ENCODE measurements around the gene NTM.

NTM gene

GRCh38 chr11:131454989-131455388 is 84.6 kb downstream of the NTM start:
- no peak overlapping the region for H3K4me3 ChIP-seq (ENCODE audit: low read depth, low read length)
- H3K36me3 ChIP-seq (ENCODE audit: control insufficient read depth in 2 of 2, insufficient read depth in 1 of 2, low read length in 2 of 2): no peaks in the 10 kb centered on the region
- H3K27ac ChIP-seq (ENCODE audit: extremely low read depth, low read depth, low read length): no peak overlapping the region
- ChIA-PET CTCF (interaction anchor here (0.6 kb wide), 1 partner anchor 219 kb away, joined by 3 read pairs; no protein-coding TSS in a partner anchor), POLR2A (no interaction called here)
- no peaks in the 10 kb centered on the region for H3K9me3 ChIP-seq (ENCODE audit: control insufficient read depth, insufficient read depth, low read depth, low read length)
- H3K4me1 ChIP-seq (ENCODE audit: control insufficient read depth, insufficient read depth, low read length): no peaks in the 10 kb centered on the region
- no peak for TF ChIP-seq ZNF184 (tag by site-specific recombination; IDR thresholded peaks at IDR 0.05)
- TF ChIP-seq HOXC10 (CRISPR knock-in tag; IDR thresholded peaks at IDR 0.05): no peak
- TF ChIP-seq, protein P1, sequence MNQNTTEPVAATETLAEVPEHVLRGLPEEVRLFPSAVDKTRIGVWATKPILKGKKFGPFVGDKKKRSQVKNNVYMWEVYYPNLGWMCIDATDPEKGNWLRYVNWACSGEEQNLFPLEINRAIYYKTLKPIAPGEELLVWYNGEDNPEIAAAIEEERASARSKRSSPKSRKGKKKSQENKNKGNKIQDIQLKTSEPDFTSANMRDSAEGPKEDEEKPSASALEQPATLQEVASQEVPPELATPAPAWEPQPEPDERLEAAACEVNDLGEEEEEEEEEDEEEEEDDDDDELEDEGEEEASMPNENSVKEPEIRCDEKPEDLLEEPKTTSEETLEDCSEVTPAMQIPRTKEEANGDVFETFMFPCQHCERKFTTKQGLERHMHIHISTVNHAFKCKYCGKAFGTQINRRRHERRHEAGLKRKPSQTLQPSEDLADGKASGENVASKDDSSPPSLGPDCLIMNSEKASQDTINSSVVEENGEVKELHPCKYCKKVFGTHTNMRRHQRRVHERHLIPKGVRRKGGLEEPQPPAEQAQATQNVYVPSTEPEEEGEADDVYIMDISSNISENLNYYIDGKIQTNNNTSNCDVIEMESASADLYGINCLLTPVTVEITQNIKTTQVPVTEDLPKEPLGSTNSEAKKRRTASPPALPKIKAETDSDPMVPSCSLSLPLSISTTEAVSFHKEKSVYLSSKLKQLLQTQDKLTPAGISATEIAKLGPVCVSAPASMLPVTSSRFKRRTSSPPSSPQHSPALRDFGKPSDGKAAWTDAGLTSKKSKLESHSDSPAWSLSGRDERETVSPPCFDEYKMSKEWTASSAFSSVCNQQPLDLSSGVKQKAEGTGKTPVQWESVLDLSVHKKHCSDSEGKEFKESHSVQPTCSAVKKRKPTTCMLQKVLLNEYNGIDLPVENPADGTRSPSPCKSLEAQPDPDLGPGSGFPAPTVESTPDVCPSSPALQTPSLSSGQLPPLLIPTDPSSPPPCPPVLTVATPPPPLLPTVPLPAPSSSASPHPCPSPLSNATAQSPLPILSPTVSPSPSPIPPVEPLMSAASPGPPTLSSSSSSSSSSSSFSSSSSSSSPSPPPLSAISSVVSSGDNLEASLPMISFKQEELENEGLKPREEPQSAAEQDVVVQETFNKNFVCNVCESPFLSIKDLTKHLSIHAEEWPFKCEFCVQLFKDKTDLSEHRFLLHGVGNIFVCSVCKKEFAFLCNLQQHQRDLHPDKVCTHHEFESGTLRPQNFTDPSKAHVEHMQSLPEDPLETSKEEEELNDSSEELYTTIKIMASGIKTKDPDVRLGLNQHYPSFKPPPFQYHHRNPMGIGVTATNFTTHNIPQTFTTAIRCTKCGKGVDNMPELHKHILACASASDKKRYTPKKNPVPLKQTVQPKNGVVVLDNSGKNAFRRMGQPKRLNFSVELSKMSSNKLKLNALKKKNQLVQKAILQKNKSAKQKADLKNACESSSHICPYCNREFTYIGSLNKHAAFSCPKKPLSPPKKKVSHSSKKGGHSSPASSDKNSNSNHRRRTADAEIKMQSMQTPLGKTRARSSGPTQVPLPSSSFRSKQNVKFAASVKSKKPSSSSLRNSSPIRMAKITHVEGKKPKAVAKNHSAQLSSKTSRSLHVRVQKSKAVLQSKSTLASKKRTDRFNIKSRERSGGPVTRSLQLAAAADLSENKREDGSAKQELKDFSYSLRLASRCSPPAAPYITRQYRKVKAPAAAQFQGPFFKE (tag by site-specific recombination; IDR thresholded peaks at IDR 0.05; ENCODE audit: borderline replicate concordance): no peak
- no peak for TF ChIP-seq ZNF514 (tag by site-specific recombination; IDR thresholded peaks at IDR 0.05)
- TF ChIP-seq ZNF324 (tag by site-specific recombination; IDR thresholded peaks at IDR 0.05): no peak
- TF ChIP-seq ZFP3 (tag by site-specific recombination; IDR thresholded peaks at IDR 0.05; ENCODE audit: low read depth): no peak

- Histone ChIP-seq H3K4me3 (ENCODE audit: low read depth, low read length) (no peak overlapping the region), H3K36me3 (ENCODE audit: control insufficient read depth in 2 of 2, insufficient read depth in 1 of 2, low read length in 2 of 2) (no peaks in the 10 kb centered on the region), H3K4me1 (ENCODE audit: control insufficient read depth, insufficient read depth, low read length) (no peaks in the 10 kb centered on the region), H3K9me3 (ENCODE audit: control insufficient read depth, insufficient read depth, low read depth, low read length) (no peaks in the 10 kb centered on the region), H3K27ac (ENCODE audit: extremely low read depth, low read depth, low read length) (no peak overlapping the region)
- POLR2A ChIA-PET: no interaction called here
- TF ChIP-seq, protein P2, sequence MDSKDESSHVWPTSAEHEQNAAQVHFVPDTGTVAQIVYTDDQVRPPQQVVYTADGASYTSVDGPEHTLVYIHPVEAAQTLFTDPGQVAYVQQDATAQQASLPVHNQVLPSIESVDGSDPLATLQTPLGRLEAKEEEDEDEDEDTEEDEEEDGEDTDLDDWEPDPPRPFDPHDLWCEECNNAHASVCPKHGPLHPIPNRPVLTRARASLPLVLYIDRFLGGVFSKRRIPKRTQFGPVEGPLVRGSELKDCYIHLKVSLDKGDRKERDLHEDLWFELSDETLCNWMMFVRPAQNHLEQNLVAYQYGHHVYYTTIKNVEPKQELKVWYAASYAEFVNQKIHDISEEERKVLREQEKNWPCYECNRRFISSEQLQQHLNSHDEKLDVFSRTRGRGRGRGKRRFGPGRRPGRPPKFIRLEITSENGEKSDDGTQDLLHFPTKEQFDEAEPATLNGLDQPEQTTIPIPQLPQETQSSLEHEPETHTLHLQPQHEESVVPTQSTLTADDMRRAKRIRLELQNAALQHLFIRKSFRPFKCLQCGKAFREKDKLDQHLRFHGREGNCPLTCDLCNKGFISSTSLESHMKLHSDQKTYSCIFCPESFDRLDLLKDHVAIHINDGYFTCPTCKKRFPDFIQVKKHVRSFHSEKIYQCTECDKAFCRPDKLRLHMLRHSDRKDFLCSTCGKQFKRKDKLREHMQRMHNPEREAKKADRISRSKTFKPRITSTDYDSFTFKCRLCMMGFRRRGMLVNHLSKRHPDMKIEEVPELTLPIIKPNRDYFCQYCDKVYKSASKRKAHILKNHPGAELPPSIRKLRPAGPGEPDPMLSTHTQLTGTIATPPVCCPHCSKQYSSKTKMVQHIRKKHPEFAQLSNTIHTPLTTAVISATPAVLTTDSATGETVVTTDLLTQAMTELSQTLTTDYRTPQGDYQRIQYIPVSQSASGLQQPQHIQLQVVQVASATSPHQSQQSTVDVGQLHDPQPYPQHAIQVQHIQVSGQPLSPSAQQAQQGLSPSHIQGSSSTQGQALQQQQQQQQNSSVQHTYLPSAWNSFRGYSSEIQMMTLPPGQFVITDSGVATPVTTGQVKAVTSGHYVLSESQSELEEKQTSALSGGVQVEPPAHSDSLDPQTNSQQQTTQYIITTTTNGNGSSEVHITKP (tag by site-specific recombination; IDR thresholded peaks at IDR 0.05): no peak
- TF ChIP-seq, protein P3, sequence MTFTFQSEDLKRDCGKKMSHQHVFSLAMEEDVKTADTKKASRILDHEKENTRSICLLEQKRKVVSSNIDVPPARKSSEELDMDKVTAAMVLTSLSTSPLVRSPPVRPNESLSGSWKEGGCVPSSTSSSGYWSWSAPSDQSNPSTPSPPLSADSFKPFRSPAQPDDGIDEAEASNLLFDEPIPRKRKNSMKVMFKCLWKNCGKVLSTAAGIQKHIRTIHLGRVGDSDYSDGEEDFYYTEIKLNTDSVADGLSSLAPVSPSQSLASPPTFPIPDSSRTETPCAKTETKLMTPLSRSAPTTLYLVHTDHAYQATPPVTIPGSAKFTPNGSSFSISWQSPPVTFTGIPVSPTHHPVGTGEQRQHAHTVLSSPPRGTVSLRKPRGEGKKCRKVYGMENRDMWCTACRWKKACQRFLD (tag by site-specific recombination; IDR thresholded peaks at IDR 0.05): no peak
- TF ChIP-seq ZNF777 (tag by site-specific recombination; IDR thresholded peaks at IDR 0.05; ENCODE audit: borderline replicate concordance) (no peak), ZSCAN4 (tag by site-specific recombination; IDR thresholded peaks at IDR 0.05) (no peak)
- TF ChIP-seq, protein P4, sequence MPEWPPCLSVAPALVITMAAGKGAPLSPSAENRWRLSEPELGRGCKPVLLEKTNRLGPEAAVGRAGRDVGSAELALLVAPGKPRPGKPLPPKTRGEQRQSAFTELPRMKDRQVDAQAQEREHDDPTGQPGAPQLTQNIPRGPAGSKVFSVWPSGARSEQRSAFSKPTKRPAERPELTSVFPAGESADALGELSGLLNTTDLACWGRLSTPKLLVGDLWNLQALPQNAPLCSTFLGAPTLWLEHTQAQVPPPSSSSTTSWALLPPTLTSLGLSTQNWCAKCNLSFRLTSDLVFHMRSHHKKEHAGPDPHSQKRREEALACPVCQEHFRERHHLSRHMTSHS (tag by site-specific recombination; IDR thresholded peaks at IDR 0.05): no peak
- CTCF ChIA-PET: no interaction called here
These were observed 85.7 kb downstream of the NTM start for GRCh38 chr11:131455843-131456704.

Measured in HEK293 (cell line).